Natural killer cell (primary cell): ENCODE measurements around the gene OSBPL3. TPM values are rescaled to one million over a fixed set of nuclear protein-coding genes. Genes with fewer than 3 reads are reported as not detected.

Experiments used
- ATAC-seq, 3 donors: fragments of 150-1000 bp in 2 of 3; fragments of 200-7000 bp in 1 of 3; cut with Tn5 transposase; 1 replicate in 1 of 3; 2 replicates in 2 of 3; pipeline ENCODE4 v1.10.0; 2021; ENCODE audit warnings: mild to moderate bottlenecking in 2 of 3, moderate library complexity in 2 of 3
- DNase-seq, 2 donors: peaks; one replicate each; pipeline versions ENCODE4 v3.0.0 to v3.0.0-alpha.2; 2013 to 2021; ENCODE audit warnings: mixed read lengths in 1 of 2
- H3K27ac ChIP-seq: one replicate; pipeline ENCODE4 v1.5.1; 2013; ENCODE audit warnings: mild to moderate bottlenecking, low read length
- H3K27me3 ChIP-seq: one replicate; pipeline ENCODE4 v1.6.1; 2013; ENCODE audit warnings: low read length; ENCODE audit not compliant: control insufficient read depth, insufficient read depth
- H3K36me3 ChIP-seq: one replicate; pipeline ENCODE4 v1.6.1; 2013; ENCODE audit warnings: low read length; ENCODE audit not compliant: control insufficient read depth, insufficient read depth
- H3K4me1 ChIP-seq: one replicate; pipeline ENCODE4 v1.6.1; 2013; ENCODE audit warnings: low read length; ENCODE audit not compliant: control insufficient read depth, insufficient read depth
- H3K4me3 ChIP-seq: one replicate; pipeline ENCODE4 v1.5.1; 2013; ENCODE audit warnings: low read length
- H3K9me3 ChIP-seq: one replicate; pipeline ENCODE4 v1.6.1; 2013; ENCODE audit warnings: low read length; ENCODE audit not compliant: control insufficient read depth, insufficient read depth
- H3K27ac Mint-ChIP-seq, 2 donors: one replicate each; pipeline ENCODE4 v1.8.0; 2022; ENCODE audit warnings: mild to moderate bottlenecking in 2 of 2, mixed read lengths in 2 of 2, moderate library complexity in 1 of 2
- H3K27me3 Mint-ChIP-seq, 2 donors: one replicate each; pipeline ENCODE4 v1.8.0; 2022; ENCODE audit warnings: low read depth in 2 of 2, mixed read lengths in 2 of 2
- H3K36me3 Mint-ChIP-seq: one replicate; pipeline ENCODE4 v1.8.0; 2022; ENCODE audit warnings: mixed read lengths
- H3K4me1 Mint-ChIP-seq, 2 donors: one replicate each; pipeline ENCODE4 v1.8.0; 2022; ENCODE audit warnings: mixed read lengths in 2 of 2
- H3K4me3 Mint-ChIP-seq: one replicate; pipeline ENCODE4 v1.8.0; 2022; ENCODE audit warnings: mild to moderate bottlenecking, moderate library complexity, mixed read lengths
- H3K9me3 Mint-ChIP-seq, 2 donors: one replicate each; pipeline ENCODE4 v1.8.0; 2022; ENCODE audit warnings: mixed read lengths in 2 of 2
- CTCF ChIP-seq: fragments of 200-600 bp; IDR thresholded peaks from one replicate; pipeline ENCODE4 v1.8.0; 2022; ENCODE audit warnings: antibody characterized with exemption
- WGBS: methylation state at CpG from one replicate; pipeline ENCODE4 v1.1.7; 2013; ENCODE audit warnings: missing lambda C conversion rate; ENCODE audit not compliant: insufficient coverage; 5-methylcytosine and 5-hydroxymethylcytosine counted together
- intact Hi-C: fragments of 100-400 bp; cut with micrococcal nuclease; formaldehyde crosslinking; loops from one replicate; pipeline ENCODE4 v1.14.2; 2022
- total RNA-seq, 4 donors: library from RNA; stranded (reverse); fragments of 120-200 nt in 1 of 4; gene quantifications; one replicate each; pipeline versions ENCODE4 v1.2.3 to v1.2.4, GENCODE V29; 2013 to 2022

OSBPL3 gene
- total RNA-seq, 3 donors from 2014 or later (not counting 1 experiment from before 2014, with no cell fraction given) = 50.7 to 99.1 (median 65.1) TPM

GRCh38 chr7:24817339-24817738 lies 162.6 kb downstream of the OSBPL3 start:
- Mint-ChIP-seq H3K36me3 (peaks cover 7% of the 10 kb centered on the region), H3K4me1 (peaks cover 20 to 24% of the 10 kb centered on the region in 2 donors), H3K27ac (peak overlapping the region; percentile 4 to 11), H3K27me3 (no peaks in the 10 kb centered on the region), H3K9me3 (no peaks in the 10 kb centered on the region), H3K4me3 (no peak overlapping the region)
- ATAC-seq (no peak), DNase-seq (no peak)
- intact Hi-C loops = no loop called here
- Histone ChIP-seq H3K27me3 (no peaks in the 10 kb centered on the region), H3K27ac (no peak overlapping the region), H3K4me3 (no peak overlapping the region), H3K36me3 (peaks cover 34% of the 10 kb centered on the region), H3K4me1 (peaks cover 21% of the 10 kb centered on the region), H3K9me3 (no peaks in the 10 kb centered on the region)
- WGBS = 97% methylated on average over 4 of the region's 4 CpGs
- TF ChIP-seq CTCF = no peak

GRCh38 chr7:24816868-24817267 lies 163.1 kb downstream of the OSBPL3 start:
- intact Hi-C loops = no loop called here
- Histone ChIP-seq H3K9me3 (no peaks in the 10 kb centered on the region), H3K27me3 (no peaks in the 10 kb centered on the region), H3K27ac (no peak overlapping the region), H3K4me1 (peaks cover 19% of the 10 kb centered on the region), H3K4me3 (no peak overlapping the region), H3K36me3 (peaks cover 34% of the 10 kb centered on the region)
- DNase-seq (no peak), ATAC-seq (no peak)
- peak overlapping the region in 1 of 2 donors; percentile 4 for H3K27ac Mint-ChIP-seq
- no peak for TF ChIP-seq CTCF
- H3K9me3 Mint-ChIP-seq = no peaks in the 10 kb centered on the region
- 98% methylated on average over 3 of the region's 3 CpGs for WGBS
- H3K36me3 Mint-ChIP-seq = peaks cover 7% of the 10 kb centered on the region
- peaks cover 20 to 22% of the 10 kb centered on the region in 2 donors for H3K4me1 Mint-ChIP-seq
- no peaks in the 10 kb centered on the region for H3K27me3 Mint-ChIP-seq
- H3K4me3 Mint-ChIP-seq = no peak overlapping the region

GRCh38 chr7:24812305-24812945 lies 167.6 kb downstream of the OSBPL3 start:
- peak; percentile 97 for TF ChIP-seq CTCF
- intact Hi-C loops = loop anchor here (1.0 kb wide), 3 partner anchors 258 to 286 kb away; no protein-coding TSS in a partner anchor
- Mint-ChIP-seq H3K27me3 (no peaks in the 10 kb centered on the region), H3K4me3 (no peak overlapping the region), H3K4me1 (no peaks in the 10 kb centered on the region), H3K36me3 (peaks cover 12% of the 10 kb centered on the region), H3K9me3 (no peaks in the 10 kb centered on the region), H3K27ac (peak overlapping the region in 1 of 2 donors; percentile 22)
- peak; percentile 81 to 90 (median 86) for ATAC-seq
- H3K36me3 ChIP-seq = peaks cover 68% of the 10 kb centered on the region
- H3K27me3 ChIP-seq = no peaks in the 10 kb centered on the region
- H3K4me1 ChIP-seq = no peaks in the 10 kb centered on the region
- peak; percentile 47 to 77 for DNase-seq
- no peaks in the 10 kb centered on the region for H3K9me3 ChIP-seq
- H3K27ac ChIP-seq = no peak overlapping the region
- no peak overlapping the region for H3K4me3 ChIP-seq
- WGBS = 64% methylated on average over 4 of the region's 4 CpGs

- DNase-seq = no peak
- peaks cover 22% of the 10 kb centered on the region for H3K36me3 Mint-ChIP-seq
These were observed 171.5 kb downstream of the OSBPL3 start for GRCh38 chr7:24808518-24808917.

More at GRCh38 chr7:24808518-24808917, 171.5 kb downstream of the OSBPL3 start:
- Mint-ChIP-seq H3K4me3 (no peak overlapping the region), H3K9me3 (no peaks in the 10 kb centered on the region), H3K27me3 (no peaks in the 10 kb centered on the region), H3K27ac (no peak overlapping the region), H3K4me1 (no peaks in the 10 kb centered on the region)
- Histone ChIP-seq H3K4me3 (no peak overlapping the region), H3K36me3 (peaks cover 70% of the 10 kb centered on the region), H3K9me3 (no peaks in the 10 kb centered on the region), H3K27ac (no peak overlapping the region), H3K4me1 (no peaks in the 10 kb centered on the region), H3K27me3 (no peaks in the 10 kb centered on the region)
- intact Hi-C loops = no loop called here
- TF ChIP-seq CTCF = no peak
- 100% methylated on average over 6 of the region's 6 CpGs for WGBS
- ATAC-seq = no peak
